ENCODE measurements around the gene TMEM270. TPM values are rescaled to one million over a fixed set of nuclear protein-coding genes. Genes with fewer than 3 reads are reported as not detected.

Gene TMEM270
- total RNA-seq, 1 experiment from 2014 or later = not detected

DNA sequence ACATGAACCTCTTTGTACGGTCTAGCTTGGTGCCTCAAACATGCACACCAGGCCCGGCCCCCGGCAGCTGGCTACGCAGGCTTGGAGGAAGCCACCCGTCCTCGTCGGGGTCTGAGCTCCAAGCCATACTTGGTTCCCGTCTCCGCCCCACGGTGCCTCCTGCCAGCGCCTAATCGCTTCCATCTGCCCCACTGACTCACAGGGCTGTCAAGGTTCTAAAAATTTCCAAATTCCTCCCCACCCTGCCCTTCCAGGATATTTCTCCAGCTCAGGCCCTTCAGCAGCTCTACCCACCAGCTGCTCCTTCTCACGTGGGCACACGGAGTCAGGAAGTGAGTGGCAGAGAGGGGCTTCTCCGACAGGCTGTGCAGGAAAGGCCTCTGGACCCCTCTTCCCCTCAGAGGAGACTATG lies 38.8 kb downstream of the TMEM270 start:
- no peak for DNase-seq (ENCODE audit: low spot score)
- in situ Hi-C loops (cut with HindIII; ENCODE audit: low sequenced_read_pairs) = no loop called here

DNA sequence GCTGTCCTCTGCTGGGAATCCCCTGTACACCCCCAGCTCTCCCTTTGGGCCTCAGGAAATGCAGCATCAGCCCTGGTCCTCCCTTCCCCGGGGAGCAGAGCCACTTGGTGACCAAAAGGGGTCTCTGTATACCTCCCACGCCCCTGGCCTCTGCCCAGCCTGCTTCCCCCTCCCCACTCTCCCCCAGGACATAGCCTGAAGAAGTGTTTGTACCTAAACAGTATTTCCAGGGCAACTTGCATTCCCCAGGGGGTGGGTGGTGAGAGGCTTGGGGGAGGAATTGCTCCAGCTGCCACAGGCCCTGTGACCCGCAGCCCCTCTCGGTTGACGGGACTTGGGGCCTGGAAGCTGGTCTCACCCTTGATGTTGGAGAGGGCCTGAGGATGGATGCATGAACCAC lies 39.3 kb downstream of the TMEM270 start:
- no peak for DNase-seq (ENCODE audit: low spot score)
- in situ Hi-C loops (cut with HindIII; ENCODE audit: low sequenced_read_pairs) = no loop called here

DNA sequence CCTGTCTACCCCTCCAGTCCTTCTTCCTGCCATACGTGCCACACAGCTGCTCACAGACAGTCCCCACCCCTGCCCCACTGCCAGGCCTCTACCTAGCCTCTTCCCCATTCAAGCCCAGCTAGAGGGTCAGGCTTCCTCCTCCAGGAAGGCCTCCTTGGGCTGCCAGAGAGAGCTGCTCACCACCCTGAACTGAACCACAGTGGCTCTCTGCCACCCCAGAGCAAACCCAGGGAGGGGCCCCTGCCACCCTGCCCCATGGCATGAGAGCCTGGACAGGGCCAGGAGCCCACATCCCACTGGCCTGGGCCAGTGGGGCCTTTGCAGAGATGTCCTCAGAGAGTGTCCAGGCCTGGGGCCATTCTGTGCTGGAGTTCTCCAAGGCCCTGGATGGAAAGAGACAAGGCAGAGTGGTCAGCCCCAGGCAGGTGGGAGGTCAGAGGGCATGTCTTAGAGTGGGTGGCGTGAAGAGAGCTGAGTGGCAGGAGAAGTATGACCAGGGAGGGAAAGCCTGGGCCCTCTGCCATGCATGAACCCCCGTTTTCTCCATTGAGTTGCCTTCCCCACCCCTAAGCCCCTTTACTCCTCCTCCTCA lies 40.4 kb downstream of the TMEM270 start:
- no peak for DNase-seq (ENCODE audit: low spot score)
- in situ Hi-C loops (cut with HindIII; ENCODE audit: low sequenced_read_pairs) = no loop called here

DNA sequence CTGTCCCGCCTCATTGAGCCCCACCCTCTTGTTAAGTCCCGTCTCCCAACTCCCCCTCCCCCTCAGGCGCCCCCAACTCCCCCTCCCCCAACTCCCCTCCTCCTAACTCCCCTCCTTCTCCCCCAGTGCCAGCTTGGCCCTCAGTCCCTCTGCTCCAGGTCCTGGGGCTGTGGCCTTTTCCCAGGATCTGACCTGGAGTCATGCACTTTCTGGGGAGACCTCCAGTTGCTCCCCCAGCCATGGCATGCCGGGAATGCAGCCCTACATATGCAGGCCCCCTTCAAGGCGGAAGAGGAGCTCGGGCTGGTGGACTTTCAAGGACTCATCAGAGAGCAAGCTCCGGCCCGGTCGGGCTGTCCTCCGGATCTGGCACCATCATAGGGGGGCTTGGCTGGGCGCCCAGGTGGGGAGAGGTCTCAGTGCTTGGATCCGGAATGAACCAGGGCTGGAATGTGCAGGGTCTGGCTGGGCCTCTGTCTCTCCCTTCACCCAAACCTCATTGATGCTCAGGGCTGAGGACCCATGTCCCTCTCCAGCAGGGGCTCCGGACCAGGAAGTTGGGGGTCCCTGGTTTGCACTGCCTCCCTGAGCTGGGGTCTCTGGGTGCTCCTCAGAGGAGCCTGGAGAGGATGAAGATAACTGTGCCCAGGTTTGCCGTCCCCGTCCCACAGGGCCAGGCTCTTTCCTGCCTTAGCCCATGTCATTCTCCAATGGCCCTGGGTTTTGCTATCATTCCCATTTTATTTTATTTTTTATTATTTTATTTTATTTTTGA lies 41.1 kb downstream of the TMEM270 start:
- in situ Hi-C loops (cut with HindIII; ENCODE audit: low sequenced_read_pairs) = no loop called here
- DNase-seq (ENCODE audit: low spot score) = no peak

DNA sequence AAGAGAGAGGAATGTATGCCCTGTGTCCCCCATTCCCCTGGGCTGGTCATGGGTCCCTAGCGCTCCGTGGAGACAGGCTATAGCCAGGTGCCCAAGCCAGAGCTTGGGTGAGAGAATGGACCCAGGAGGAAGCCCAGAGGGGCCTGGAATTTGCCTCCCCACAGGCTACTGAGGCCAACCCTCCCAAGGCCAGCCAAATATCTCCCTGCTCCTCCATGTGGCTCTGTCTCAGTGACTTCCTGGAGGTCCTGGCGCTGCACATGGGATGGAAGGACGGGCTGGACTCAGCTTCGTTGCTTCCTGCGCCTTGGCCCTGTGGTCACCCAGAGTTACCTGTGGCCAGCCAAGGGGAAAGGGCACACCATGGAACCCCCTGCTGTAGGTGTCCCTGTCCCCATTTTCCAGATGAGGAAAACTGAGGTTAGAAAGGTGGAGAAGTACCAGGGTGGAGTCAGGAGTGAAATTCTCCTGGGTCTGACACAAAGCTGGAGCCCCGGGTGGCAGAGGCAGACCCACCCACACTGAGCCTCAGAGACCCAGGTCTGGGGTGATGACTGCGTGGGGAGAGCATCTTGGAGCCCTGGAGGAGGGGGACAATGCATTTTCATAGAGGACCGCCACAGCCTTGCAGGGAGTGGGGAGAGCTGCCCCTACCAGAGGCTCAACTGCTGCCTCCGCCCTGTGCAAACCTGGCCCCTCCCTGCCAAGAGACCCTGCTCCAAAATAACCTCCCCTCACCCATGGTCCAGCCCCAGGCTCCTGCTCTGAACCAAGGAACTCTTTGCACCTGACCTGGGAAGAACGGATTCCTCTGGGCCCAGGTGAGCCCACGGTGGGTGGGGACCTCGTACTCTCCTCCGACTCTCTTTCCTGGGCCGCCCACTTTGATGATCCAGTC lies 42.6 kb downstream of the TMEM270 start:
- in situ Hi-C loops (cut with HindIII; ENCODE audit: low sequenced_read_pairs) = no loop called here
- DNase-seq (ENCODE audit: low spot score) = no peak

DNA sequence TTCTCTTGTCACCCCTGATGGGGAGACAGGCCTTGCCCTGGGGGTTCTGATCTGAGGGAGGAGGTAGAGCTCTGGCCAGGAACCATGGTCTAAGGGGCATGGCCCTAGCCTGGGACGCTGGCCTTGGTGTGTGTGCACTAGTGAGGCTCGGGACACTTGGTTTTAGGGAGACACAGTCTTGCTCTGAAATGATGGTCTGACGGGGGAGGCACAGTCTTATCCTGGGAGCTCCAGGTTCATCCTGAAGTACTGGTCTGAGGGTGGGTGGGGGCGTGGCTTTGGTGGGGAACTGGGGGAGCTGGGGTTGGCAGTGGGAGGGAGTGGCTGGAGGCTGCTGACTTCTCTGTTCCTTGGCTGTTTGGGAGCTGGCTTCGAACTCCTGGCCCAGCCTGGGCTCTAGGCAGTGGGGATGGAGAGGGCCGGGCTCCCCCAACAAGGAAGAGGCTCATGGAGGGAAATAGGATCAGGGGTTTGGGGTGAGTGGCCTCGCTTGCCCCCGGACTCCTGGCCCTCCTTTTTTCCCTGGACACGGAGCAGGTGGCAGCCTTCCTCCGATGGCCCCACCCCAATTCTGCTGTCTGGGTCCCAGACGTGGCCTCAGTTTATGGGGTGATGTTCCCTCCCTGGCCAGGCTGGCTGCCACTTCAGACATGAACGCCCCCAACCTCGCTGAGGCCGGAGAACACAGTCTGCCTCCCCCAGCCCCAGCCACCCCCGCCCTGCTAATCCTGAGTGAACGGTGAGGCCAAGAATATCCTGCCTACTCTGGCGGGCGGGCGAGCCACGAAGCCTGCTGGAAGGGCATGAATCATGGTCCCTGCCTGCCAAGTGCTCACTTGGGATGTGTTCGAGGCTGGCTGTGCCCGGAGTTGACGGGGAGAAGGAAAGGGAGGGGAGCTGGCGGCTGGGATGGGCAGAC lies 43.5 kb downstream of the TMEM270 start:
- no peak for DNase-seq (ENCODE audit: low spot score)
- in situ Hi-C loops (cut with HindIII; ENCODE audit: low sequenced_read_pairs) = no loop called here

DNA sequence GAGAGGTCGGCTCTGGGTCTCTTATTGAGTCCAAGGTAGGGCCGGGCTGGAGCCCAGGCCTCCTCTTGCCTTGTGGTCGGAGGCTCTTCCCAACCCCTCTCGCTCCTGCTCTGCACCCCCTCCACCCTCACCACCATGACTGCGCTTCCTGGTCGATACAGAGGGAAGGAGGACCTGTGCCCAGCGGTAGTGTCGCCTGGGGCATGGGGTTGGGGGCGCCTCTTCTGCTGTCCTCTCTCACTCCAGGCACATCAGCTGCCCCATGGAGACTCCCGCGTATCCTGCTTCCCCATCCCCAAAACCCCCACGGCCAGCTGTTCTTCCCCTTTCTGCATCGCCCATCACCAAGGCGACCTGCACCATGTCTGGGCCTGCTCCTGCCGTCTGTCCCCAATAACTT lies 44.4 kb downstream of the TMEM270 start:
- no peak for DNase-seq (ENCODE audit: low spot score)
- in situ Hi-C loops (cut with HindIII; ENCODE audit: low sequenced_read_pairs) = no loop called here

DNA sequence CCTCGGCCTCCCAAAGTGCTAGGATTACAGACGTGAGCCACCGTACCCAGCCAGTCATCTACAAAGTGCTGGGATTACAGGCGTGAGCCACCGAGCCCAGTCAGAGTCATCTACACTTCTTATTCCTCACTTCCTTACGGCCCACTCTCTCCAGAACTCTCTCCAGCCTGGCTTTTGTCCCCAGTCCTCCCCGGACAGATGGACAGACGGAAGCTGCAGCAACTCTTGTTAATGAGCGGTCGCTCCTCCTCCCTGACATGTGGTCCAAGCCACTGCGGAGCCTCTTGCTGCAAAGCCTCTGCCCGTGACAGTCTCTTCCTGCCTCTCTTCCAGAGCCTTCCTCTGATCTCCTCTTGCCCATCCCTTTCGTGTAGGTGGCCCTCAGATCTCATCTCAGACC lies 45.9 kb downstream of the TMEM270 start:
- in situ Hi-C loops (cut with HindIII; ENCODE audit: low sequenced_read_pairs) = no loop called here
- DNase-seq (ENCODE audit: low spot score) = no peak

DNA sequence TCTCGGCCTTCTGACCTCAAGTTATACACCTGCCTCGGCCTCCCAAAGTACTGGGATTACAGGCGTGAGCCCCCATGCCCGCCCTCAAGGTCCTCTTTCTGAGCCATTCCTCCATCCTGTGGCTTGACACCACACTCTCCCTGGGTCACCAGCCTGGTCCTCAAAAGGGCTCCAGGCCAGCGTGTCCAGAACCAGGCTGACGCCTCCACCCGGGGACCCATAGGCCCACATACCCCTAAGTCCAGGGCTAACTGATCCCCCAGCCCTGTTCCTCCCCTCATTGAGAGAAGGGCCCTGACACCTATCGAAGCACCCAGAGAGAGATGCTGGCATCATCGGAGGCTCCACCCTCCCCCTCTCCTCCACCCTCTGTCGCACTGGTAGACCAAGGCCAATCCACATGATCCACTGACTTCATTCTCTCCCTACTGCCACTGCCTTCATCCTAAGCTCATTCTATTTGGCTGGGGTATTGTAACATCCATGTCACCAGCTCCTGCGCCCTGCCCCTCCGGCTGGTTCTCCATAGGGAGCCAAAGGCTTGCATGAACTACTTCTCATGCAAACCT lies 46.7 kb downstream of the TMEM270 start:
- in situ Hi-C loops (cut with HindIII; ENCODE audit: low sequenced_read_pairs) = no loop called here
- no peak for DNase-seq (ENCODE audit: low spot score)

DNA sequence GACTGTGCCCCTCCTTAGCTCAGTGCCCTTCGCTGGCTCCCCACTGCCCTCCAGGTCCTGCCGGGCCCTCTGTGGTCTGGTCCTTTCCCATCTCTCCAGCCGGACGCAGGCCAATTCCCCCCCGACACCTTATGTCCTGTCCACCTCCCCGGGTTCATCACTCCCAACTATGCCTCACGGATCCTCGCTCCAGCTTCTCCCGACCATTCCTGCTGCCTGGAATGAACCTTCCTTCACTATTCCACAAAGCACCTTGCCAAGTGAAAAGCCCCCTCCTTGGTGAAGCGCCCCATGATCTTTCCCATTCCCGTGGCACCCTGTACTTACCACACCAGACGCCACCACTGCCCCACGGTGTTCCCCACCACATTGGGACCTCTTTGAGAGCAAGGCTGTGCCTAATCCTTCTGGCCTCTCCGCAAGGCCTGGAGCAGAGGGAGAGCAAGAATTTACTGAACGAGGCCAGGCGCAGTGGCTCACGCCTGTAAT lies 47.2 kb downstream of the TMEM270 start:
- DNase-seq (ENCODE audit: low spot score) = no peak
- in situ Hi-C loops (cut with HindIII; ENCODE audit: low sequenced_read_pairs) = no loop called here

DNA sequence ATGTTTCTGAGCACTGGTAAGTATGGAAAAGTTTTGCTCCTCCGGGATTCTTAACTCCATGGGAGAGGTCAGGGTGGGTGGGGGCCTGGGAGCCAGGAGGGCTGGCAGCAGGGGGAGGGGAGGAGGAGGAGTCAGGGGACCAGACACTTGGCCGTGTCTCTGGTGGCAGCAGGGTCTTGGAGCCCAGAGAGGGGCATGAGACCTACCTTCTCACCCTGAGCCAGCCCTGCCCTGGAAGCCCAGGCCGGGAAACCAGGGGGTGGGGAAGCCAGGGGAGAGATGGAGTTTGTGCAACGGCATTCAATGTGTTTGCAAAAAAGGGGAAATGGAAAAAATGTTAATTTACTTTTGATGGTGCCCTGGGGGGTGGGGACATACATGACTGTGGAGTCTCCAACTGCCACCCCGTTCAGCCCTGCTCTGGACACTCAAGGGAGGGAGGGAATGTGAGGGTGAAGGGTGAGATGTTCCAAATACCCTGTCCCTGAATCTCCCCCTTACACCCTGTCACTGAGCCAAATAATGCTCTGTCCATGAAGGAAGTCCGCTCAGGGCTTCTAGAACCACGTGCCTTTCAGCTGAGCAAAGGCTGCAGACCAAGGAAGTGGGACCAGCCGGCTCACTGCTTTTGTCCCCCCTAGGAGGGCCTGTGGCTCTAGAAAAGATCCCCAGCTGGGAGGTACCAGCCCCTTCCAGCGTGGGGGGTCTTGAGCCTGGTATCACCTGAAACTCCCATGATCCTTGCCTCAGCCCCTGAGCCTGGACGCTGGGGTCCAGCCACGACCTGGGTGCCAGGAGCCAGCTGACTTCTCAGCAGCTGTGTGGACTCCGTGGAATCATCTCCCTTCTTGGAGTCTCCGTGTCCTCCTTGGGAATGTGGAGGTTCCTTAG lies 48.3 kb downstream of the TMEM270 start:
- in situ Hi-C loops (cut with HindIII; ENCODE audit: low sequenced_read_pairs) = no loop called here
- no peak for DNase-seq (ENCODE audit: low spot score)

DNA sequence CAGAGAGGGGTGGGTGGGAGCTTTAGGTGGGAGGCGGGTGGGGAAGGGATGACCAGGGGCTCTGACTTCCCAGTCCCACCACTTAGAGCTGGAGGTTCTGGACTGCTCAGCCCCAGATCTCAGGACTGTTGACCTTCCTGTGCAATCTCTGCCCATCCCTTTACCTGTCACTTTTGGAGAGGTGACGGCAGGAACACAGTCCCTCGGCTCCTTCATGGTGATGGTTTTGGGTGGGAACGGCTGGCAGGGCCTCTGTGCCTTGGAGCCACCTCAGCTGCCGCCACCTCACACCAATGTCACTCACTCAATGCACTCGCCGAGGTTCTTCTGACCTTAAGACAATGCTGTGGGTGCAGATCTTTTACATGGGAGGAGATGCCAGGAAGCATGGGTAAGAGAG lies 49.0 kb downstream of the TMEM270 start:
- DNase-seq (ENCODE audit: low spot score) = no peak
- in situ Hi-C loops (cut with HindIII; ENCODE audit: low sequenced_read_pairs) = no loop called here

DNA sequence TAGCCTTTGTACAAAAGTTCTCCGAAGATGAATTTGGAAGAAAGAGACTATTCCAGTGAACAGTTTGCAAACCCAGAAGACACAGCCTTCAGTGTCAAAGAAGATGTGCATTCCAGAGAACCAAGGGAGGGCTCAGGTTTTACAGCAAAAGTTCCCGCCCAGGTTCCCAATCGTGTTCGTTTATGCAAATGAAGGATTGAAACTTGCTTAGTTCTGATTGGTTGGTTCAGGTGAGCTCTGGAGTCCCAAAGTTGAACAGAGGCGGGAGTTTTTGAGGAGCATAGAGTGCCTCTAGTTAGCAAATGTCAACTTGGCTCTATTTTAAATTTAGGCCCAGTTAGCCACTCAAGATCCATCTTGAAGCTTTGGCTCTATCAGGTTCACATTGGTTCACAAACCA lies 51.3 kb downstream of the TMEM270 start:
- no peak for DNase-seq (ENCODE audit: low spot score)
- in situ Hi-C loops (cut with HindIII; ENCODE audit: low sequenced_read_pairs) = no loop called here

Other genes starting within 250 kb of the TMEM270 start
- gene MLXIPL, start 236.6 kb upstream of the TMEM270 start, total RNA-seq (2014; rRNA removed; shearing (Covaris generic)) = not detected in 2 replicates
- gene VPS37D, start 193.3 kb upstream of the TMEM270 start, total RNA-seq (2014; rRNA removed; shearing (Covaris generic)) = 8.3 and 9.8 TPM in 2 replicates
- gene DNAJC30, start 177.7 kb upstream of the TMEM270 start, total RNA-seq (2014; rRNA removed; shearing (Covaris generic)) = 12.4 and 19.6 TPM in 2 replicates
- 203 and 204 TPM in 2 replicates for gene BUD23, start 177.6 kb upstream of the TMEM270 start, total RNA-seq (2014; rRNA removed; shearing (Covaris generic))
- 2.5 and 6.5 TPM in 2 replicates for gene STX1A, start 141.5 kb upstream of the TMEM270 start, total RNA-seq (2014; rRNA removed; shearing (Covaris generic))
- gene ABHD11, start 122.4 kb upstream of the TMEM270 start, total RNA-seq (2014; rRNA removed; shearing (Covaris generic)) = 34.2 and 41.1 TPM in 2 replicates
- not detected in 2 replicates for gene CLDN3, start 90.9 kb upstream of the TMEM270 start, total RNA-seq (2014; rRNA removed; shearing (Covaris generic))
- 1.6 and 2.8 TPM in 2 replicates for gene CLDN4, start 30.2 kb upstream of the TMEM270 start, total RNA-seq (2014; rRNA removed; shearing (Covaris generic))
- not detected in 2 replicates for gene METTL27, start 18.6 kb upstream of the TMEM270 start, total RNA-seq (2014; rRNA removed; shearing (Covaris generic))
- gene ELN, start 167.0 kb downstream of the TMEM270 start, total RNA-seq (2014; rRNA removed; shearing (Covaris generic)) = 0.20 TPM in 1 of 2 replicates, not detected in the other
- 39.1 and 49.4 TPM in 2 replicates for gene LIMK1, start 222.6 kb downstream of the TMEM270 start, total RNA-seq (2014; rRNA removed; shearing (Covaris generic))